IPS-18c (cell line): ENCODE measurements around the gene C2CD2.

Source experiments
- H3K4me3 ChIP-seq: 2 replicates; pipeline ENCODE4 v1.7.0; 2013; ENCODE audit warnings: low read depth, mild to moderate bottlenecking, low read length, moderate library complexity; ENCODE audit not compliant: insufficient read depth
- H3K9me3 ChIP-seq: one replicate; pipeline ENCODE4 v1.6.1; 2013; ENCODE audit warnings: mild to moderate bottlenecking, low read length, moderate library complexity; ENCODE audit not compliant: control insufficient read depth, insufficient read depth

C2CD2 gene

GRCh38 chr21:41977034-41977950 lies 23.5 kb upstream of the C2CD2 start:
- H3K4me3 ChIP-seq = no peak overlapping the region
- H3K9me3 ChIP-seq = no peaks in the 10 kb centered on the region

GRCh38 chr21:41976611-41977010 lies 22.8 kb upstream of the C2CD2 start:
- Histone ChIP-seq H3K9me3 (no peaks in the 10 kb centered on the region), H3K4me3 (no peak overlapping the region)

- Histone ChIP-seq H3K9me3 (no peaks in the 10 kb centered on the region), H3K4me3 (no peak overlapping the region)
Observed at GRCh38 chr21:41975391-41976272, 21.8 kb upstream of the C2CD2 start.

GRCh38 chr21:41974752-41975053 lies 20.9 kb upstream of the C2CD2 start:
- Histone ChIP-seq H3K9me3 (no peaks in the 10 kb centered on the region), H3K4me3 (no peak overlapping the region)

- no peak overlapping the region for H3K4me3 ChIP-seq
Observed at GRCh38 chr21:41973861-41974751, 20.3 kb upstream of the C2CD2 start.

GRCh38 chr21:41973427-41973831 lies 19.6 kb upstream of the C2CD2 start:
- H3K4me3 ChIP-seq = no peak overlapping the region
- H3K9me3 ChIP-seq = no peaks in the 10 kb centered on the region

More at GRCh38 chr21:41973861-41974751, 20.3 kb upstream of the C2CD2 start:
- no peaks in the 10 kb centered on the region for H3K9me3 ChIP-seq

- Histone ChIP-seq H3K9me3 (peaks cover under 1% of the 10 kb centered on the region), H3K4me3 (no peak overlapping the region)
Observed at GRCh38 chr21:41972511-41973205, 18.8 kb upstream of the C2CD2 start.

GRCh38 chr21:41971891-41972290 lies 18.1 kb upstream of the C2CD2 start:
- H3K9me3 ChIP-seq = peaks cover 2% of the 10 kb centered on the region
- no peak overlapping the region for H3K4me3 ChIP-seq

- Histone ChIP-seq H3K9me3 (peaks cover 2% of the 10 kb centered on the region), H3K4me3 (no peak overlapping the region)
Observed at GRCh38 chr21:41970751-41971653, 17.2 kb upstream of the C2CD2 start.

- H3K9me3 ChIP-seq = peaks cover 2% of the 10 kb centered on the region
Observed at GRCh38 chr21:41970106-41970391, 16.2 kb upstream of the C2CD2 start.

GRCh38 chr21:41967708-41968107 lies 13.9 kb upstream of the C2CD2 start:
- Histone ChIP-seq H3K9me3 (peaks cover 2% of the 10 kb centered on the region), H3K4me3 (no peak overlapping the region)

More at GRCh38 chr21:41970106-41970391, 16.2 kb upstream of the C2CD2 start:
- H3K4me3 ChIP-seq = no peak overlapping the region

- H3K4me3 ChIP-seq = no peak overlapping the region
- H3K9me3 ChIP-seq = peaks cover 2% of the 10 kb centered on the region
Observed at GRCh38 chr21:41966872-41967621, 13.2 kb upstream of the C2CD2 start.

GRCh38 chr21:41966041-41966833 lies 12.4 kb upstream of the C2CD2 start:
- no peak overlapping the region for H3K4me3 ChIP-seq
- peaks cover 2% of the 10 kb centered on the region for H3K9me3 ChIP-seq

GRCh38 chr21:41965461-41966013 lies 11.7 kb upstream of the C2CD2 start:
- Histone ChIP-seq H3K9me3 (peaks cover 2% of the 10 kb centered on the region), H3K4me3 (no peak overlapping the region)
